GM19351 (cell line): Measurements from ENCODE around the gene SMIM22.
A peak's percentile ranks its signal among the peaks of the same experiment; 100 is the strongest.
"Not testable (repeated sequence)": the region's sequence is repeated elsewhere in the genome, so short reads cannot be mapped to it uniquely, and the experiment has no call there.

Experiments
- ATAC-seq: cut with Tn5 transposase; IDR thresholded peaks from one replicate; pipeline ENCODE4 v1.9.1; 2021; ENCODE audit warnings: mild to moderate bottlenecking, moderate library complexity; ENCODE audit not compliant: unreplicated experiment

SMIM22 gene

GRCh38 chr16:4768549-4769305, 26.4 kb upstream of the SMIM22 start:
- ATAC-seq: peak; percentile 60

- ATAC-seq: no peak
Measured at GRCh38 chr16:4769306-4769638, 25.9 kb upstream of the SMIM22 start.

- ATAC-seq: no peak
Measured at GRCh38 chr16:4771646-4772045, 23.5 kb upstream of the SMIM22 start.

GRCh38 chr16:4772351-4772750, 22.8 kb upstream of the SMIM22 start:
- ATAC-seq: no peak

GRCh38 chr16:4775005-4775404, 20.2 kb upstream of the SMIM22 start:
- no peak for ATAC-seq

- ATAC-seq: no peak
Measured at GRCh38 chr16:4776141-4776705, 18.9 kb upstream of the SMIM22 start.

- ATAC-seq: no peak
Measured at GRCh38 chr16:4777339-4778049, 17.7 kb upstream of the SMIM22 start.

GRCh38 chr16:4778050-4778392, 17.1 kb upstream of the SMIM22 start:
- no peak for ATAC-seq

GRCh38 chr16:4780235-4780634, 14.9 kb upstream of the SMIM22 start:
- no peak for ATAC-seq

- ATAC-seq: no peak
Measured at GRCh38 chr16:4783251-4783950, 11.8 kb upstream of the SMIM22 start.

GRCh38 chr16:4783951-4784336, 11.2 kb upstream of the SMIM22 start:
- ATAC-seq: no peak

- not testable (repeated sequence) for ATAC-seq
Measured at GRCh38 chr16:4784444-4784987, 10.7 kb upstream of the SMIM22 start.

- ATAC-seq: no peak
Measured at GRCh38 chr16:4785758-4786433, 9.3 kb upstream of the SMIM22 start.

- ATAC-seq: no peak
Measured at GRCh38 chr16:4787068-4787467, 8.1 kb upstream of the SMIM22 start.

GRCh38 chr16:4787627-4788482, 7.3 kb upstream of the SMIM22 start, which contains the start of gene SEPTIN12:
SEPTIN12 (minus strand) TSS chr16:4788345; CDS start chr16:4787645, 700 bp downstream.
- ATAC-seq: no peak

- no peak for ATAC-seq
Measured at GRCh38 chr16:4788489-4788889, 6.7 kb upstream of the SMIM22 start.

- ATAC-seq: no peak
Measured at GRCh38 chr16:4788910-4789309, 6.3 kb upstream of the SMIM22 start.

- no peak for ATAC-seq
Measured at GRCh38 chr16:4790261-4790660, 4.9 kb upstream of the SMIM22 start.

- no peak for ATAC-seq
Measured at GRCh38 chr16:4790871-4791270, 4.3 kb upstream of the SMIM22 start.

GRCh38 chr16:4792951-4793513, 2.1 kb upstream of the SMIM22 start:
- no peak for ATAC-seq
